GM19099 (cell line): ENCODE measurements around the gene SYNJ1.

Experiments used
- POLR2A ChIP-seq: IDR thresholded peaks from 3 replicates; pipeline ENCODE4 v1.6.1; 2011; ENCODE audit warnings: low read depth; ENCODE audit not compliant: insufficient read length; ENCODE audit errors: extremely low read depth

SYNJ1 gene

DNA sequence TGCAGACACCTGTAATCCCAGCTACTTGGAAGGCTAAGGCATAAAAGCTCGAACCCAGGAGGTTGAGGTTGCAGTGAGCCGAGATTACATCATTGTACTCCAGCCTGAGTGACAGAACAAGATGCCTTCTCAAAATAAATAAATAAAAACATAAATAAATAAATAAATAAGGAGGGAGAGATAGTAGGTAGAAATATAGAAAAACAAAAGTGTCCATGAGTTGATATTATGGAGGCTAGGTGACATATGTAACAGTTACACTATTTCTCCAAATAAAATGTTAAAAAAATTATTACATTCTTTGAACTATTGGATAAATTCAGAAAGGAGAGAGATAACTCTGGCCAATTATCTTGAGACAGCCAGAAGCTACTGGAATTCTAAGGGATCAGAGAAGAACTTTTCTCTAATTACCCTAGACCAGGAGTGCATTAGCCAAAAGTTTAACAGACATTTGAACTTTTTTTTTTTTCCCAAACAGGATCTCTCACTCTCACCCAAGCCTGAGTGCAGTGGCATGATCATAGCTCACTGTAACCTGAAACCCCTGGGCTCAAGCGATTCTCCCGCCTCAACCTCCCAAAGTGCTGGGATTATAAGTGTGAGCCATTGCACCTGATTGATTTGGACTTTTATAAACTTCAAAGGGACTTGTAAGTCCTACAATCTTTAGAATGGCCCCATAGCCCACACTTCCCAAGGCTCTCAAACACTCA is 17.6 kb downstream of the SYNJ1 start:
- no peak for TF ChIP-seq POLR2A

DNA sequence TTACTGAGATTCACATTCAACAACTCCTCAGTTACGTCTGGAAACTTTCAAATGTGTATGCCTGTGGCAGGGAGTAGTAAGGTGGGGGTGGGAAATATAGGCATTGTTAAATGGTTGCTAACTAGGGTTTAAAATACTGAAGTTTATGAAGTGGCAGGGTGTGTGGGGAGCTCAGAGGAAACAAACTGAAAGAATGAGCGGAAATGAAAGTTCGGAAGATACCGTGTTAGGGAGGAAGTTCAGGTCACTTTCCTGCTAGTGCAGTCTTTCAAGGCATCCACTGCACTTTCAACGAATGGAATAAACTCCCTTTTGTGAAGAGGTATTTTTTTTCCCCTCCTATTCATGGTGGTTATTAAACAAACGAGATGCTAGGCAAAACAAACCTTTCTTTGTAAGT is 19.7 kb downstream of the SYNJ1 start:
- TF ChIP-seq POLR2A = no peak

DNA sequence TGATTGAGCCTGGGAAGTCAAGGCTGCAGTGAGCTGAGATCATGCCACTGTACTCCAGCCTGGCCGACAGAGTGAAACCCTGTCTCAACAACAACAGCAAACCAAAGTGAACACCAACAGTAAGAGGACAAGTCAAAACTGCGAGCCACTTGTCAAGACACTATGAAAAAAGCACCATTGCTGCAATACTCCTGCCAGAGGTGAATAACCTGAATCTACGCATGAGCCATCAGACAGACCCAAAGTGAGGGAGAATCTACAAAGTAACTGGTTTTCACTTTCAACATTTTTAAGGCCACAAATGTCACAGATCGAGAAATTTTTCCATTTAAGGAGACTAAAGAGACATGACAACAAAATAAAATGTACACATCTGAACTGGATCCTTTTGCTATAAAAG is 21.9 kb downstream of the SYNJ1 start:
- no peak for TF ChIP-seq POLR2A

DNA sequence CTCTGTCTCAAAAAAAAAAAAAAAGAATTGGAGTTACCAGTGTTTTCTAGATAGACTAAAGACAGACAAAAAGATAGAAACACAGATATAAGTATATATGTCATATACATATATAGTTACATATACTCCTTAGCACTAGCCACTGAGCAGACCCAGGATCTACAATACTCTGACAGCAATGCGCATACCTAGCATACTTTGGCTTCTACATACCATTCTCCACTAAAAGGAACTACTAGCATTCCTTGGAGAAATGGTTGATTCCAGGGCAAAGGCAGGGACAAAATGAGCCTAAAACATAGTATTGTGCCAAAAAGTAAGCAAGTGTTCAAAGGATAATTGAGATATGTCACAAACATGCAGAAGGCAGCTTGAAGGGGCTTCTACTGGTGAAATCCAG is 22.7 kb downstream of the SYNJ1 start:
- TF ChIP-seq POLR2A = no peak

DNA sequence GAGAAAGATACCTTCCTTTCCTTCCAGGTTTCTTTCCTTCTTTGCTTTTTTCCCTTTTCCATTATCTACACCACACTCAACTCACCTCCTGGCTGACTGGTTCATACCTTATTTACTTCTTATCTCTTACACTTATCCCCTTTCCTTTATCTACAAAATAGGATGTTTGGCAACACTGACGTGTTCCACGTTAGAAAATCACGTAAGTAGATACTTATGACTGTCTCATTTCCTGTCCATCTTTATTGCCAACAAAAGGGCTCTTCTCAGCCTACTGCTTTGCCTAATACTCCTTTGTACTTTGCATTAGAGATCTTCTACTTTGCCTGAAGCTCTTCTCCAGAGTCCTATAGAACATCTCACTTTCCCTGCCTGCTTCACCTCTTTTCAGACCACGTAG is 25.1 kb downstream of the SYNJ1 start:
- no peak for TF ChIP-seq POLR2A

DNA sequence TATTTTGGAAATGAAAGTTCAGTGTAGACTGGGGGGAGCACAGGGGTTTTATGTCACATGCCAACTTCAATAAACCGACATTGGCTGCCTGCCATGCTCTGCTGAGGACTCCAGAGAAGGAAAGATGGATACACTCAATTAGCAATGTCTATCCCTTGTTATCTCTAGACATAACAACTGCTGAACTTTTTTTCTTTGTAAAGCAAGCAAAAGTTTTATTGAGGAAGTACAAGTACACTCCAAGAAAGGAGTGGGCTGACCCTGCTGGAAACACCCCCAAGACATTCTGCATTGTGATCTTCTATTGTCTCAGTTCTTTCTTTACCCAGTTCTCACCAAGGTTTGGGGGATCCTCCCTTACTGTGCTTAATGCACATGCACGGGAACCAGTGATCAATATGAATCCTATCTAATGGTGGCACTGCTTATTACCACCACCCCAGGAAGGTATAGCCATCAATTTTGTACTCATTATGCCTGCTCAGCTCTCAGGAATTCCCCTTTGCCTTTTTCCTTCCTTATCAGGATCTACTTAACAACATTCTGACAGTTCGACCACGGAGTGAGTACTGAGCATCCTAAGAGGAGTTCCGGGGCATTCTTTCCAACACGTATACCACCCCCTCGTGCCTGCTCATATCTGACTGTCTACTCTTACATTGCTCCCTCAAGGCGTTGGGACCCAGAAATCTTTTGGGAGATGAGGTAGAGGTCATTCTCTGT is 28.7 kb downstream of the SYNJ1 start:
- TF ChIP-seq POLR2A = no peak

DNA sequence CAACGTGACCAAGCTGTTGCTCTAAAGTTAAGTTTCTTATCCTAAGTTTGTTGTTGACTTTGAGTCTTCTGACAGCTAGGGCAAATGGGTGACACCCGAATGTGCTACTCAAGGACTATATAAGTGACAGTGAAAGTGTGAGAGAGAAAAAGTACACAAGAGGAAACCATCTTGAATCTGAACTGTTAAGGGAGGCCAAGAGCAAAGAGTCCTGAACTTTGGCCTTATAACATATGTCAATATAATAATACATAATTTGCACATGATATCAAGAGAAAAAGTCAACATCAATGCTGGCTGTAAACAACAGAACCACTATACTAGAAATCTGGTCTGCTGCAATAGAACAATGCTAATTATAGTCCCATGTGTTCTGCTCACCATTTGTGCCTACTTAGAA is 29.5 kb downstream of the SYNJ1 start:
- no peak for TF ChIP-seq POLR2A

DNA sequence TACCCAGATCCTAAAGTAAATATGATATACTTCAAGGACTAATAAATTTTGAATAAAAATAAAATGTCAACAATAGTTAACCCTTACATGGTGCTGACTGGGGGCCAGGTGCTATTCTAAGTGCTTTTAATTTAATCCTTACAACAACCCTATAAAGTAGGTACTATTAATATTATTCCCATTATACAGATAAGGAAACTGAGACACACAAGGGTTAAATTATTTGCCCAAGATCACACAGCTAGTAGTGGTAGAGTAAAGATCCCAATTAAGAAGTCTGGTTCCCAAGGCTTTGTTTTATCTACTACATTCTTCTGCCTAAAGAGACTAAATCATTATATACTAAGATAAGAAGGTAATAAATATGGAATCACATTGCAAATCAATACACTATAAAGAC is 34.2 kb downstream of the SYNJ1 start:
- TF ChIP-seq POLR2A = no peak

DNA sequence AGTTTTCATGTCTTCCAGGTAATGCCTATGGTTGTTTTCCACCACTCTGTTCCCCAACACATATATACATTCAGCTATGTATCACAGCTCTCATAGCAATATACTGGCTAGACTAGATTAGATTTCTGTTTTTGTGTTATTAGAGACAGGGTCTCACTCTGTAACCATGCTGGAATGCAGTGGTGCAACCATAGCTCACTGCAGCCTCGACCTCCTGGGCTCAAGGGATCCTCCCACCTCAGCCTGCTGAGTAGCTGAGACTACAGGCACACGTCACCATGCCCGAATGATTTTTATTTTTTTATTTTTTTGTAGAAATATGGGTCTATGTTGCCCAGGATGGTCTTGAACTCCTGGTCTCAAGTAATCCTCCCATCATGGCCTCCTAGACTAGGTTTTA is 37.7 kb downstream of the SYNJ1 start:
- TF ChIP-seq POLR2A = no peak

DNA sequence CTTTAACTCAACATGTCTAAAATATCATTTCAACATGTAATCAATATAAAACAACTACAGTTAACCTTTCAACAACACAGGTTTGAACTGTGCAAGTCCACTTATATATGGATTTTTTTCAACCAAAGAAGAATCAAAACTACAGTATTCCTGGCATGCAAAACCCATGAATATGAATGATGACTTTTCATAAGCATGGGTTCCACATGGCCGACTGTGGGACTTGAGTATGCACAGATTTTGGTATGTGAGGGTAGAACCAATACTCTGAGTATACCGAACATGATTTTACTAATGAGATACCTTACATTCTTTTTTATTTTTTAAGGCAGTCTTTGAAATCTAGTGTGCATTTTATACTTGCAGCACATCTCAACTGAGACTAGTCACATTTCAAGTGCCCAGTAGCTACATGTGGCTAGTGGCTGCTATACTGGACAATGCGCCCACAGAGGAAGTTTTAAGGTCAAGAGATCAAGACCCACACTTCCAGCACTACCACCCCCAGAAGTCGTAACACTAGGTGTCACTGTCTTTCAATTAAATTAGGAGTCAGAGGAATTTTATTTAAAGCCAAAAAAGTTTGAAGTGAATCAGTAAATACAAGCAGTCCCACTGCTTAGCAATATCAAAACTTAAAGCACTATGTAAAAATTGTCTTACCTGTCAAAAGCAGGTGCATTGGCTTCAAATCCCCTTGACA is 40.0 kb downstream of the SYNJ1 start:
- TF ChIP-seq POLR2A = no peak

DNA sequence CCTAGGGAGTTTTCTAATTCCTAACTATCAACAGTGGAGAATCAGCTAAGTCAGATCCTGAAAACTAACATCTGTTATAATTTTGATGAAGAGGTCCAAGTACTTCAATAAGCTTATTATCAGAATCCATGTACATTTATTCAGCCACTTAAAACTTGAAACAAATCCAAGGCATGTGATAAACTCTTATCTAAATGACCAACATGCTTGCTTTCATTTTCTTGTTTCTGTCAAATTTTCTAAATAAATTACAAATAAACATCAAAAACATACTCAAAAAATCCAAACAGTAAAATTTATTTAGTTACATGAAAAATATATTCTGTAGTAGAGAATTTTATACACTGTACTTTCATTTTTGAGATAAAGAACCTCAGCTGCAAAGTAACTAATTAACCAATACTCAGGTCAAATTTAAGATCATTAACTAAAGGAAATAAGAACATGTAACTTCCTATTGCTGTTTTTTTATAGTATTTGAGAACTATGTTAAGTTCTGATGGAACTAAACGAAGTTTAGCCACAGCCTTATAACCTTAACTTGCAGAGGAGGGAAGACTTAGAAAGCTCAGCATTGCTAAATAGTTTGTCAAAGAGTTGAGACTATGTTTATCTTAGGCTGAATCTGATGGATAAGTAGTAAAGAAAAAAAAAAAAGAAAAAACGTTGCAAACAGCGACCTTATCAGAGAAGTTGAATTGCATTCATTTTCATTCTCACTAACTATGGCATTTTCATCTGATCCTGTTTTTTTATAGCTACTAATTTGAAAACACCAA is 44.9 kb downstream of the SYNJ1 start:
- TF ChIP-seq POLR2A = no peak

DNA sequence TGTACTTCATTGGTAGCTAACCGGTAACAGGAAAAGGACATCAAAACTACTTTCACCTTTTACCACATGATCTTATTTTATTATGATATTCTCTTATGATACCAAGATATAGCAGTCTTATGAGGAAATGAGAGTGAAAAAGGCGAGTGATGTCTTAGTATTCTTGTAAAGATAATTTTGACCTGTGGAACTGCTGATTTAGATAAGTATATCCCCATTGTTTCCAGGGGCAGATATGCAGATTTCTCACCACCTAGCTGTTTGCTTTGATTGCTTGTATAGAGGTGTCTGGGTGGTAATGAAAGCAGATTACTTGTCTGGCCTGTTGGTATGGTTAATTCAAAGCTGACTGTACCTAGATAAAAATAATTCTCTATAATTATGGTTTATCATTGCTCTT is 53.1 kb downstream of the SYNJ1 start:
- no peak for TF ChIP-seq POLR2A

DNA sequence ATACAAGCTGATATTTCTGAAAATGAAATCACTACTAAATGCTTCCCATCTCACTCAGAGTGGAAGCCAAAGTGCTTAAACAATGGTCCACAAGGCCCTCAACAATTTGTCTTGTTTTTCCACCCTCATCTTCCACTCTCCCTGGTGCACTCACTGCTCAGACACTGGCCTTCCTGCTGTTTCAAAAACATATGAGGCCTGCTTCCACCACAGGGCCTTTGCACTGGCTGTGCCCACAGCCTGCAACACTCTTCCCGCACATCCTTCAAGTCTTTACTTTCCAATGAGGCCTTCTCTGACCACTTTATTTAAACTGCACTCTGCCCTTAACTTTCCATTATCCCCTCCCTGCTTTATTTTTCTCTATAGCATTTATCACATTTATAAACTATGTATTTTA is 53.8 kb downstream of the SYNJ1 start:
- no peak for TF ChIP-seq POLR2A

DNA sequence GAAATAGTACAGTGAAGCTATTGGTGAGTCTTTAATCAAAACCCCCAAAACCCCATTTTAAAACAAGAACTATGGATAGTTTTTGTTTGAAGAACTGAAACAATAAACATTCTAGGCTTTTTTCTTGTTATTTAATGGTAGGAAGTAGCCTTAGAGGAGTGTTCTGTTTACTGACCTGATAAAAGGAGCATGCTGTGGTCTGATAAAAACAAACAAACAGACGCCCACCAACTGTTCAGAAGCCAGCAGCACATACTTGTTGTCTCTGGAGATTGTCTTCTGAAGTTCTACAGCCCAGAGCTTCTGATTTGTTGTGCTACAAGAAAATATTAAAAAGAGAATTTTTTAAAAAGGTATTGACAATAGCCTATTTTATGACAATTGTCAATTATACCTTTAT is 61.6 kb downstream of the SYNJ1 start:
- no peak for TF ChIP-seq POLR2A

DNA sequence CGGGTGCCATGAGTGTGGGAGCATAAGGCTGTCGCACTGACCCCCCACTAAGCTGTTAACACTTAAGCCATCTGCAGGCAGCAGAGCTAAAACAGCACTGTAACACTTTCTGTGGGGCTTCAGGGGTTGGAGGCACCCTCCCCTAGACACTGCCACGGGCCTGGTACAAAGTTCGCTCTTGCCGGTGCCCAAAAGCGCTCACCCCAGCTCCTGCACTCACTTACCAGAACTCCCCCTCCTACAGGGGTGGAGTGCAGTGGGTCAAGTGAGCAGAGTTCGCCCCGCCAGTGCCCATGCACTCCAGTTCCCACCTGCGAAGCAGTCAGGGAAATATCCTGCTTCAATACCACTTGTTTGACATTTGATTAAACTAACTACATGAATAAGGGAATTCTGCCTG is 69.3 kb downstream of the SYNJ1 start:
- no peak for TF ChIP-seq POLR2A

DNA sequence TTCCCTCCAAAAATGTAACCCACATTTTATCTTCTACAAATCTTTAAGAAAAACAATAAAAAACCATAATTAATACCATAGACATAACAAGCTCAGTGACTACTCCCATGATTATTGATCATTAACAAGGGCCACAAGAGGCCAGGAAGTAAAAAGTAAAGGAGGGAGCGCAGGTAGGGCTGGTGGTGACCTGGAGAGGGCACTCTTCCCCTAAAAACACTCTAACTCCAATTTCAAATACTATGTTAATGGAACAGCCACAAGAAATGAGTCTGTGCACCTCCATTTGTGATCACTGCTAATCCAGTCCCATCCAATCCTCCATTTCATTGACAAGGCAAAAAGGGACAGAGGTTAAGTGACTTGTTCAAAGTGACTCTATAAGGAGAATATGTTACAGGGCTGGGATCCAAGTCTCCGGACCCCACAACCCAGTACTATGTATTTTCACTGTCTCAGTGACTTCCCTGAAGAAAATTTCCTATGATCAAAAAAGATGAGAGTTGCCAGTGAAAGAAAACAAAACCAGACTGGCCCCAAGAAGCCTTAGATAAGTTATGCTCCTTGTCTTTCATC is 74.4 kb downstream of the SYNJ1 start:
- TF ChIP-seq POLR2A = no peak

DNA sequence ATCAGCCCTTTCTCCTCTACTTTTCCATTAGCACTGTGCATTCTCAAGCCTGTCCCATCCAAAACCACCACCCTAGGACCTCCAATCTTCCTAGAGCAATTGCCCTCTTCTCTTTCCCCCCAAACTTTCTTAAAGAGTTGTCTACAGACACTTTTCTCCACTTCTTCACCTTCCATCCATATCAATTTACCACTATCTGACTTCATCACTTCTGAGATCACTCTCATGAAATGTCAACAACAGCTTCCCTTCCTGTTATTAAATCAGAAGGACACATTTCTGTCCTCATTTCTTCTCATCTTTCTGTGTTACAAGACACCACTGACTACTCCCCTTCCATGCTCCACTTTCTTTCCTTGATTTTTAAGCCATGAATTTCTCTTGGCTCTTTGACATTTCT is 79.6 kb downstream of the SYNJ1 start:
- no peak for TF ChIP-seq POLR2A
